ENCODE data around the gene TRIO.

GRCh38 chr5:14411216-14411615, 268.1 kb downstream of the TRIO start:
- TF ChIP-seq ARNTL (CRISPR knock-in tag; IDR thresholded peaks at IDR 0.05; ENCODE audit: borderline replicate concordance, low read depth) (no peak), CREB5 (CRISPR knock-in tag; IDR thresholded peaks at IDR 0.05; ENCODE audit: low read depth) (no peak), ZNF70 (CRISPR knock-in tag; IDR thresholded peaks at IDR 0.05) (no peak)
